ENCODE results near the gene DLGAP1.
"Not testable (repeated sequence)": the region's sequence is repeated elsewhere in the genome, so short reads cannot be mapped to it uniquely, and the experiment has no call there.

DLGAP1 gene

GRCh38 chr18:3611313-3612090 is 843.6 kb downstream of the DLGAP1 start:
- no peak for DNase-seq

- DNase-seq: peak; percentile 30
Observed at GRCh38 chr18:3610813-3611212, 844.3 kb downstream of the DLGAP1 start.

- DNase-seq: no peak
Observed at GRCh38 chr18:3610188-3610708, 844.9 kb downstream of the DLGAP1 start.

- no peak for DNase-seq
Observed at GRCh38 chr18:3608488-3608887, 846.6 kb downstream of the DLGAP1 start.

GRCh38 chr18:3608099-3608453 is 847.0 kb downstream of the DLGAP1 start:
- not testable (repeated sequence) for DNase-seq

GRCh38 chr18:3607309-3608098 is 847.6 kb downstream of the DLGAP1 start:
- DNase-seq: no peak

- not testable (repeated sequence) for DNase-seq
Observed at GRCh38 chr18:3606863-3607262, 848.2 kb downstream of the DLGAP1 start.

GRCh38 chr18:3605954-3606443 is 849.1 kb downstream of the DLGAP1 start:
- DNase-seq: no peak

- no peak for DNase-seq
Observed at GRCh38 chr18:3605486-3605952, 849.6 kb downstream of the DLGAP1 start.

- DNase-seq: peak; percentile 94
Observed at GRCh38 chr18:3604498-3605408, 850.4 kb downstream of the DLGAP1 start.

GRCh38 chr18:3604235-3604497 is 850.9 kb downstream of the DLGAP1 start:
- no peak for DNase-seq

- DNase-seq: peak; percentile 81
Observed at GRCh38 chr18:3603421-3604234, 851.5 kb downstream of the DLGAP1 start.

GRCh38 chr18:3601106-3601755 is 853.9 kb downstream of the DLGAP1 start:
- DNase-seq: not testable (repeated sequence)

- DNase-seq: no peak
Observed at GRCh38 chr18:3599861-3600260, 855.2 kb downstream of the DLGAP1 start.

- no peak for DNase-seq
Observed at GRCh38 chr18:3599195-3599594, 855.9 kb downstream of the DLGAP1 start.

- DNase-seq: no peak
Observed at GRCh38 chr18:3598581-3598980, 856.5 kb downstream of the DLGAP1 start.

- DNase-seq: no peak
Observed at GRCh38 chr18:3597409-3598357, 857.4 kb downstream of the DLGAP1 start.

GRCh38 chr18:3596637-3597384 is 858.3 kb downstream of the DLGAP1 start:
- DNase-seq: no peak

GRCh38 chr18:3596324-3596636 is 858.8 kb downstream of the DLGAP1 start:
- DNase-seq: no peak
